ENCODE results near the gene CEP70.

DNA sequence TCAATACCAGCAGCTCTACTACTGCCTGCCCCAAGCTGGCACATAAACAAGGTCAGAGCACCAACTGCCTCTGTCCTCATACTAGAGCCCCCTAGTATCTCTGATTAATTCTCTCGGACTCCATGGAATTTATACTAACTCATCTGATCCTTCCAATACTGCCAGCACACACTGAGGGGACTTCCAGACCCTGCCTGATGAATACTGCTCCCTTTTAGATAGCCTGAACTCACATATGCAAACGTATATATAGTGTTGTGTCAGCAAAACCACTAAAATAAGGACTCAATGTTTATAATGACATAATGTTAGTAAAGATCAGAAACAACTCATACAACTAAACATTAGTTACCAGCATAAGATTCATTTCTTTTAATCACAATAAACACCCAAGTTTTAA lies 25.0 kb downstream of the CEP70 start:
- TF ChIP-seq, protein P1, sequence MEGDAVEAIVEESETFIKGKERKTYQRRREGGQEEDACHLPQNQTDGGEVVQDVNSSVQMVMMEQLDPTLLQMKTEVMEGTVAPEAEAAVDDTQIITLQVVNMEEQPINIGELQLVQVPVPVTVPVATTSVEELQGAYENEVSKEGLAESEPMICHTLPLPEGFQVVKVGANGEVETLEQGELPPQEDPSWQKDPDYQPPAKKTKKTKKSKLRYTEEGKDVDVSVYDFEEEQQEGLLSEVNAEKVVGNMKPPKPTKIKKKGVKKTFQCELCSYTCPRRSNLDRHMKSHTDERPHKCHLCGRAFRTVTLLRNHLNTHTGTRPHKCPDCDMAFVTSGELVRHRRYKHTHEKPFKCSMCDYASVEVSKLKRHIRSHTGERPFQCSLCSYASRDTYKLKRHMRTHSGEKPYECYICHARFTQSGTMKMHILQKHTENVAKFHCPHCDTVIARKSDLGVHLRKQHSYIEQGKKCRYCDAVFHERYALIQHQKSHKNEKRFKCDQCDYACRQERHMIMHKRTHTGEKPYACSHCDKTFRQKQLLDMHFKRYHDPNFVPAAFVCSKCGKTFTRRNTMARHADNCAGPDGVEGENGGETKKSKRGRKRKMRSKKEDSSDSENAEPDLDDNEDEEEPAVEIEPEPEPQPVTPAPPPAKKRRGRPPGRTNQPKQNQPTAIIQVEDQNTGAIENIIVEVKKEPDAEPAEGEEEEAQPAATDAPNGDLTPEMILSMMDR (IDR thresholded peaks at IDR 0.05; ENCODE audit: low read depth, low read length): no peak
- TF ChIP-seq POLR2A (IDR thresholded peaks at IDR 0.05; ENCODE audit: extremely low read depth, insufficient read length) (no peak), MYC (IDR thresholded peaks at IDR 0.05; ENCODE audit: low read depth, low read length) (no peak)
